SK-N-MC (cell line): ENCODE data around the gene NOCT.

Experiments used
- DNase-seq: peaks from one replicate; pipeline ENCODE4 v3.0.0-alpha.2; 2011; ENCODE audit warnings: low read depth, low spot score
- H3K27ac ChIP-seq: fragments of 200-600 bp; sonication (generic); 2 replicates; pipeline ENCODE4 v1.5.1; 2016; ENCODE audit warnings: mixed run types
- H3K36me3 ChIP-seq: fragments of 200-600 bp; sonication (generic); 2 replicates; pipeline ENCODE4 v1.6.1; 2017; ENCODE audit warnings: antibody characterized with exemption, low read length, mixed read lengths; ENCODE audit not compliant: insufficient read depth
- H3K4me3 ChIP-seq: fragments of 200-600 bp; sonication (generic); 2 replicates; pipeline ENCODE4 v1.5.1; 2016
- H3K9ac ChIP-seq: fragments of 200-600 bp; sonication (generic); 2 replicates; pipeline ENCODE4 v1.8.0; 2017; ENCODE audit warnings: mixed run types, mixed read lengths; ENCODE audit not compliant: insufficient read length
- H3K9me3 ChIP-seq: fragments of 200-600 bp; sonication (generic); 2 replicates; pipeline ENCODE4 v1.6.1; 2017; ENCODE audit warnings: low read depth, mild to moderate bottlenecking, antibody characterized with exemption, low read length, moderate library complexity, mixed read lengths
- EZH2 ChIP-seq: fragments of 200-600 bp; sonication (generic); IDR thresholded peaks from one replicate; pipeline ENCODE4 v1.6.1; 2017; ENCODE audit warnings: antibody characterized with exemption
- FOXP2 ChIP-seq: optimal IDR thresholded peaks from 2 replicates; pipeline ENCODE3; 2011; ENCODE audit warnings: mild to moderate bottlenecking, moderate library complexity; ENCODE audit not compliant: insufficient read depth; ENCODE audit errors: extremely low read length, control extremely low read depth
- POLR2AphosphoS5 ChIP-seq: IDR thresholded peaks from 2 replicates; pipeline ENCODE4 v1.6.1; 2012; ENCODE audit warnings: mild to moderate bottlenecking, low read depth, low read length, borderline replicate concordance

Gene NOCT

GRCh38 chr4:139083607-139083955 lies 68.0 kb downstream of the NOCT start:
- peaks cover 6% of the 10 kb centered on the region; the same call in 1 of the 2 replicates for H3K36me3 ChIP-seq
- no peaks in the 10 kb centered on the region for H3K9me3 ChIP-seq
- H3K4me3 ChIP-seq, result peak overlapping the region; percentile 80
- DNase-seq, result no peak
- TF ChIP-seq POLR2AphosphoS5 (no peak), FOXP2 (no peak), EZH2 (no peak)
- peak overlapping the region; percentile 79 for H3K9ac ChIP-seq
- peak overlapping the region; percentile 93 for H3K27ac ChIP-seq

- TF ChIP-seq FOXP2 (no peak), POLR2AphosphoS5 (peak; percentile 51; the same call in 1 of the 2 replicates)
- peaks cover 6% of the 10 kb centered on the region; the same call in 1 of the 2 replicates for H3K36me3 ChIP-seq
- peak overlapping the region; percentile 93 for H3K27ac ChIP-seq
- peak; percentile 51 for DNase-seq
- no peaks in the 10 kb centered on the region for H3K9me3 ChIP-seq
- H3K4me3 ChIP-seq, result peak overlapping the region; percentile 80
- peak overlapping the region; percentile 79 for H3K9ac ChIP-seq
Observed at GRCh38 chr4:139083956-139084803, 68.6 kb downstream of the NOCT start.

- no peaks in the 10 kb centered on the region for H3K9me3 ChIP-seq
- peak overlapping the region; percentile 79 for H3K9ac ChIP-seq
- H3K36me3 ChIP-seq, result peaks cover 6% of the 10 kb centered on the region; the same call in 1 of the 2 replicates
- H3K27ac ChIP-seq, result peak overlapping the region; percentile 93
- no peak for TF ChIP-seq POLR2AphosphoS5
- TF ChIP-seq FOXP2, result no peak
- no peak for TF ChIP-seq EZH2
- peak overlapping the region; percentile 80 for H3K4me3 ChIP-seq
- no peak for DNase-seq
Observed at GRCh38 chr4:139084804-139085093, 69.2 kb downstream of the NOCT start.

GRCh38 chr4:139085141-139085540 lies 69.6 kb downstream of the NOCT start:
- Histone ChIP-seq H3K9me3 (no peaks in the 10 kb centered on the region), H3K9ac (peak overlapping the region; percentile 79), H3K27ac (peak overlapping the region; percentile 93), H3K36me3 (peaks cover 6% of the 10 kb centered on the region; the same call in 1 of the 2 replicates), H3K4me3 (peak overlapping the region; percentile 80)
- DNase-seq, result no peak
- TF ChIP-seq FOXP2, result no peak
- no peak for TF ChIP-seq EZH2
- no peak for TF ChIP-seq POLR2AphosphoS5

GRCh38 chr4:139092271-139092670 lies 76.7 kb downstream of the NOCT start:
- Histone ChIP-seq H3K27ac (no peak overlapping the region), H3K9me3 (no peaks in the 10 kb centered on the region), H3K36me3 (no peaks in the 10 kb centered on the region), H3K9ac (no peak overlapping the region), H3K4me3 (no peak overlapping the region)
- DNase-seq, result no peak
- TF ChIP-seq EZH2 (no peak), FOXP2 (no peak), POLR2AphosphoS5 (no peak)
